ENCODE results near the gene LECT2.

Gene LECT2

GRCh38 chr5:135930029-135930948, 24.5 kb downstream of the LECT2 start:
- DNase-seq = no peak

- DNase-seq = no peak
Measured at GRCh38 chr5:135921388-135921787, 33.4 kb downstream of the LECT2 start.

GRCh38 chr5:135920199-135920598, 34.6 kb downstream of the LECT2 start:
- DNase-seq = no peak

GRCh38 chr5:135916638-135917263, 38.0 kb downstream of the LECT2 start:
- DNase-seq = no peak

- DNase-seq = no peak
Measured at GRCh38 chr5:135915466-135916001, 39.2 kb downstream of the LECT2 start.

- DNase-seq = no peak
Measured at GRCh38 chr5:135913713-135914626, 40.8 kb downstream of the LECT2 start.

- no peak for DNase-seq
Measured at GRCh38 chr5:135905144-135905543, 49.6 kb downstream of the LECT2 start.

- no peak for DNase-seq
Measured at GRCh38 chr5:135901633-135902032, 53.1 kb downstream of the LECT2 start.

GRCh38 chr5:135900276-135900675, 54.5 kb downstream of the LECT2 start:
- no peak for DNase-seq

GRCh38 chr5:135898651-135899050, 56.1 kb downstream of the LECT2 start:
- no peak for DNase-seq
